Ectodermal cell (in vitro differentiated cells): ENCODE results near the gene DARS2.
A peak's percentile ranks its signal among the peaks of the same experiment; 100 is the strongest.
"Not testable (repeated sequence)": the region's sequence is repeated elsewhere in the genome, so short reads cannot be mapped to it uniquely, and the experiment has no call there.

Experiments used
- H3K27ac ChIP-seq: 2 replicates; pipeline ENCODE4 v1.7.0; 2013; ENCODE audit warnings: mild to moderate bottlenecking, low read depth, low read length; ENCODE audit not compliant: insufficient read depth, poor library complexity, severe bottlenecking
- H3K27me3 ChIP-seq: 2 replicates; pipeline ENCODE4 v1.7.0; 2013; ENCODE audit warnings: mild to moderate bottlenecking, low read length; ENCODE audit not compliant: insufficient read depth, control insufficient read depth, poor library complexity, severe bottlenecking
- H3K36me3 ChIP-seq: one replicate; pipeline ENCODE4 v1.7.0; 2013; ENCODE audit warnings: low read length; ENCODE audit not compliant: control insufficient read depth, insufficient read depth
- H3K4me1 ChIP-seq: one replicate; pipeline ENCODE4 v1.7.0; 2013; ENCODE audit warnings: low read length; ENCODE audit not compliant: control insufficient read depth, insufficient read depth
- H3K4me3 ChIP-seq: 2 replicates; pipeline ENCODE4 v1.7.0; 2013; ENCODE audit warnings: low read depth, low read length, control low read depth; ENCODE audit not compliant: insufficient read depth
- H3K9me3 ChIP-seq: 2 replicates; pipeline ENCODE4 v1.7.0; 2013; ENCODE audit warnings: mild to moderate bottlenecking, low read length, moderate library complexity; ENCODE audit not compliant: control insufficient read depth
- WGBS, 2 experiments: methylation state at CpG; one replicate each; pipeline ENCODE4 v1.1.7; 2013; ENCODE audit warnings: missing lambda C conversion rate in 2 of 2; 5-methylcytosine and 5-hydroxymethylcytosine counted together

The DARS2 gene

GRCh38 chr1:173867141-173867752, 42.8 kb downstream of the DARS2 start:
- H3K27me3 ChIP-seq = no peaks in the 10 kb centered on the region
- peak overlapping the region; percentile 92 for H3K4me3 ChIP-seq
- H3K27ac ChIP-seq = peak overlapping the region; percentile 90
- H3K4me1 ChIP-seq = peaks cover 12% of the 10 kb centered on the region
- WGBS, 2 experiments = 0 to 1% methylated on average over 32 of the region's 32 CpGs
- peaks cover 32% of the 10 kb centered on the region for H3K36me3 ChIP-seq
- H3K9me3 ChIP-seq = no peaks in the 10 kb centered on the region

- peaks cover 29% of the 10 kb centered on the region for H3K36me3 ChIP-seq
- H3K27me3 ChIP-seq = no peaks in the 10 kb centered on the region
- 0% methylated on average over 23 to 30 of the region's 30 CpGs for WGBS, 2 experiments
- H3K27ac ChIP-seq = peak within 1 kb of the TSS; percentile 90
- H3K9me3 ChIP-seq = no peaks in the 10 kb centered on the region
- H3K4me3 ChIP-seq = peak within 1 kb of the TSS; percentile 92
- peaks cover 12% of the 10 kb centered on the region for H3K4me1 ChIP-seq
Measured at GRCh38 chr1:173867753-173868265, 43.3 kb downstream of the DARS2 start, which contains the start of gene GAS5. GAS5 (minus strand) TSS chr1:173867989.

- WGBS, 2 experiments = 0% methylated on average over 53 of the region's 53 CpGs
- Histone ChIP-seq H3K9me3 (no peaks in the 10 kb centered on the region), H3K27me3 (no peaks in the 10 kb centered on the region), H3K36me3 (peaks cover 26% of the 10 kb centered on the region), H3K27ac (peak within 1 kb of the TSS; percentile 90), H3K4me1 (peaks cover 12% of the 10 kb centered on the region), H3K4me3 (peak within 1 kb of the TSS; percentile 92)
Measured at GRCh38 chr1:173868266-173869020, 44.0 kb downstream of the DARS2 start, which contains the start of gene ZBTB37. ZBTB37 (plus strand) TSS chr1:173868380; CDS start chr1:173870226, 1,846 bp downstream.

- Histone ChIP-seq H3K27me3 (no peaks in the 10 kb centered on the region), H3K9me3 (no peaks in the 10 kb centered on the region), H3K27ac (peak overlapping the region; percentile 79), H3K36me3 (peaks cover 28% of the 10 kb centered on the region), H3K4me1 (peaks cover 12% of the 10 kb centered on the region), H3K4me3 (peak overlapping the region; percentile 92)
- WGBS, 2 experiments = 10 to 18% methylated on average over 3 to 5 of the region's 5 CpGs
Measured at GRCh38 chr1:173869021-173869359, 44.5 kb downstream of the DARS2 start.

GRCh38 chr1:173870252-173871075, 46.0 kb downstream of the DARS2 start:
- H3K36me3 ChIP-seq = peaks cover 15% of the 10 kb centered on the region
- H3K4me3 ChIP-seq = no peak overlapping the region
- 96 to 97% methylated on average over 15 of the region's 15 CpGs for WGBS, 2 experiments

GRCh38 chr1:173871091-173871490, 46.6 kb downstream of the DARS2 start:
- 90 to 94% methylated on average over 5 of the region's 5 CpGs for WGBS, 2 experiments
- Histone ChIP-seq H3K9me3 (no peaks in the 10 kb centered on the region), H3K27me3 (no peaks in the 10 kb centered on the region), H3K27ac (no peak overlapping the region), H3K4me3 (no peak overlapping the region), H3K36me3 (peaks cover 9% of the 10 kb centered on the region), H3K4me1 (no peaks in the 10 kb centered on the region)

More at GRCh38 chr1:173870252-173871075, 46.0 kb downstream of the DARS2 start:
- no peaks in the 10 kb centered on the region for H3K27me3 ChIP-seq
- no peak overlapping the region for H3K27ac ChIP-seq
- H3K9me3 ChIP-seq = no peaks in the 10 kb centered on the region
- H3K4me1 ChIP-seq = peaks cover 3% of the 10 kb centered on the region

GRCh38 chr1:173871500-173871899, 47.0 kb downstream of the DARS2 start:
- Histone ChIP-seq H3K27ac (no peak overlapping the region), H3K4me1 (no peaks in the 10 kb centered on the region), H3K36me3 (peaks cover 4% of the 10 kb centered on the region), H3K27me3 (no peaks in the 10 kb centered on the region), H3K4me3 (no peak overlapping the region), H3K9me3 (no peaks in the 10 kb centered on the region)
- 69 to 77% methylated on average over 2 of the region's 2 CpGs for WGBS, 2 experiments

GRCh38 chr1:173876732-173877131, 52.3 kb downstream of the DARS2 start:
- no peak overlapping the region for H3K4me3 ChIP-seq
- H3K9me3 ChIP-seq = no peaks in the 10 kb centered on the region
- WGBS, 2 experiments = 90 to 96% methylated on average over 3 to 4 of the region's 5 CpGs
- H3K27me3 ChIP-seq = no peaks in the 10 kb centered on the region
- H3K27ac ChIP-seq = no peak overlapping the region
- peaks cover 6% of the 10 kb centered on the region for H3K36me3 ChIP-seq
- H3K4me1 ChIP-seq = no peaks in the 10 kb centered on the region

GRCh38 chr1:173878251-173878650, 53.8 kb downstream of the DARS2 start:
- H3K27ac ChIP-seq = no peak overlapping the region
- peaks cover 6% of the 10 kb centered on the region for H3K36me3 ChIP-seq
- H3K27me3 ChIP-seq = no peaks in the 10 kb centered on the region
- H3K4me1 ChIP-seq = no peaks in the 10 kb centered on the region
- H3K4me3 ChIP-seq = no peak overlapping the region
- H3K9me3 ChIP-seq = no peaks in the 10 kb centered on the region

- H3K36me3 ChIP-seq, H3K4me1 ChIP-seq, H3K4me3 ChIP-seq, H3K27ac ChIP-seq, H3K9me3 ChIP-seq, H3K27me3 ChIP-seq: not testable (repeated sequence)
- WGBS, 2 experiments = 93 to 94% methylated on average over 2 of the region's 4 CpGs
Measured at GRCh38 chr1:173881117-173881516, 56.6 kb downstream of the DARS2 start.
